HepG2 (cell line): ENCODE data around the gene CTSD. TPM values are rescaled to one million over a fixed set of nuclear protein-coding genes. Genes with fewer than 3 reads are reported as not detected.
A peak's percentile ranks its signal among the peaks of the same experiment; 100 is the strongest.

ENCODE experiments used
- ATAC-seq: fragments of 200-7000 bp; cut with Tn5 transposase; 3 replicates; pipeline ENCODE4 v1.9.1; 2020; ENCODE audit warnings: mild to moderate bottlenecking, moderate library complexity
- BruUV-seq: library from RNA; stranded (reverse); fragments of 400-500 nt; replicated peaks from 2 replicates; lab custom pipeline; 2021; lab: Mats Ljungman, UMichigan
- CTCF ChIA-PET: fragments of 300-600 bp; formaldehyde crosslinking; extraction: SDS; loops from one replicate; lab custom pipeline; 2021; ENCODE audit warnings: low total read pairs, inconsistent platforms, low intra/inter-chr PET ratio; lab: Yijun Ruan, JAX
- POLR2A ChIA-PET: fragments of 350-600 bp; sonication (Branson Sonifier 250); formaldehyde crosslinking; loops from one replicate; lab custom pipeline; 2020; ENCODE audit warnings: antibody characterized with exemption, inconsistent platforms; lab: Yijun Ruan, JAX
- DNase-seq: peaks from one replicate; pipeline ENCODE4 v3.0.0-alpha.2; 2015; ENCODE audit warnings: low spot score
- FAIRE-seq: peaks from 3 replicates; lab custom pipeline; 2011; peaks lifted over from hg19 to GRCh38; lab: Jason Lieb, UNC
- H2AFZ ChIP-seq: one replicate; pipeline ENCODE4 v1.6.1; 2011; ENCODE audit warnings: low read length, inconsistent platforms
- H3K27ac ChIP-seq: fragments of 300-600 bp; 3 replicates; pipeline ENCODE4 v1.8.0; 2011; ENCODE audit warnings: mixed run types, mild to moderate bottlenecking, mixed read lengths, low read length, inconsistent platforms; ENCODE audit not compliant: insufficient read depth; ENCODE audit errors: extremely low read length
- H3K27me3 ChIP-seq, 2 experiments: fragments of 200-600 bp in 1 of 2; 2 replicates in 1 of 2; 3 replicates in 1 of 2; pipeline versions ENCODE4 v1.6.0 to v1.8.0; 2011; ENCODE audit warnings: low read length in 2 of 2, mild to moderate bottlenecking in 2 of 2, moderate library complexity in 2 of 2, inconsistent platforms in 1 of 2; ENCODE audit not compliant: insufficient read depth in 2 of 2, control insufficient read depth in 1 of 2
- H3K36me3 ChIP-seq, 2 experiments: fragments of 200-600 bp in 1 of 2; replicated peaks in 1 of 2; 2 replicates in 1 of 2; 3 replicates in 1 of 2; pipeline versions ENCODE4 v1.5.1 to v1.8.0; 2011; ENCODE audit warnings: low read length in 2 of 2, inconsistent platforms in 1 of 2; ENCODE audit not compliant: insufficient read depth in 2 of 2, control insufficient read depth in 1 of 2
- H3K4me1 ChIP-seq: 2 replicates; pipeline ENCODE4 v1.5.1; 2012; ENCODE audit warnings: low read length, inconsistent platforms; ENCODE audit not compliant: insufficient read depth
- H3K4me2 ChIP-seq: 2 replicates; pipeline ENCODE4 v1.6.0; 2011; ENCODE audit warnings: low read depth, low read length, inconsistent platforms
- H3K4me3 ChIP-seq, 3 experiments: fragments of 200-600 bp in 1 of 3; sonication (generic), shearing (Covaris generic) in 1 of 3; replicated peaks in 1 of 3; 2 replicates each; pipeline ENCODE4 v1.5.1; 2011 to 2016; ENCODE audit warnings: low read length in 3 of 3, inconsistent platforms in 2 of 3, low read depth in 2 of 3, mild to moderate bottlenecking in 2 of 3, control low read depth in 1 of 3, mixed read lengths in 1 of 3; ENCODE audit not compliant: insufficient read depth in 1 of 3
- H3K79me2 ChIP-seq: one replicate; pipeline ENCODE4 v1.6.1; 2011; ENCODE audit warnings: low read length, inconsistent platforms; ENCODE audit not compliant: insufficient read depth
- H3K9ac ChIP-seq: 2 replicates; pipeline ENCODE4 v1.6.0; 2011; ENCODE audit warnings: mild to moderate bottlenecking, low read depth, low read length, inconsistent platforms; ENCODE audit not compliant: insufficient read depth
- H3K9me3 ChIP-seq: 2 replicates; pipeline ENCODE4 v1.5.1; 2012; ENCODE audit warnings: mild to moderate bottlenecking, low read length
- H4K20me1 ChIP-seq: 2 replicates; pipeline ENCODE4 v1.6.0; 2011; ENCODE audit warnings: inconsistent platforms, mild to moderate bottlenecking, low read length, moderate library complexity; ENCODE audit not compliant: insufficient read depth
- RBM39 ChIP-seq: fragments of 200-400 bp; formaldehyde crosslinking; IDR thresholded peaks from one replicate; pipeline ENCODE4 v1.6.1; 2018; ENCODE audit warnings: antibody characterized with exemption, mild to moderate bottlenecking, low read depth, low read length; ENCODE audit not compliant: poor library complexity, severe bottlenecking
- SKIL ChIP-seq: sonication (generic); formaldehyde crosslinking; IDR thresholded peaks from 2 replicates; pipeline ENCODE4 v1.8.0; 2022; ENCODE audit warnings: missing genetic modification reagents, mild to moderate bottlenecking, moderate library complexity, borderline replicate concordance
- TEF ChIP-seq: sonication (generic); formaldehyde crosslinking; IDR thresholded peaks from 2 replicates; pipeline ENCODE4 v1.5.0; 2020; ENCODE audit warnings: missing genetic modification reagents
- ZNF138 ChIP-seq: sonication (generic); formaldehyde crosslinking; IDR thresholded peaks from 2 replicates; pipeline ENCODE4 v1.5.0; 2020; ENCODE audit warnings: mild to moderate bottlenecking, low read depth, missing genetic modification reagents
- ZNF224 ChIP-seq: sonication (generic); formaldehyde crosslinking; IDR thresholded peaks from 2 replicates; pipeline ENCODE4 v1.5.0; 2020; ENCODE audit warnings: mild to moderate bottlenecking, missing genetic modification reagents
- ZNF335 ChIP-seq: sonication (generic); formaldehyde crosslinking; IDR thresholded peaks from 2 replicates; pipeline ENCODE4 v1.4.0; 2020; ENCODE audit warnings: missing genetic modification reagents
- ZNF446 ChIP-seq: sonication (generic); formaldehyde crosslinking; IDR thresholded peaks from 2 replicates; pipeline ENCODE4 v1.5.0; 2020; ENCODE audit warnings: mild to moderate bottlenecking, missing genetic modification reagents
- ZNF678 ChIP-seq: sonication (generic); formaldehyde crosslinking; IDR thresholded peaks from 2 replicates; pipeline ENCODE4 v1.4.0; 2020; ENCODE audit warnings: mild to moderate bottlenecking, missing genetic modification reagents
- WGBS: methylation state at CpG from one replicate; pipeline ENCODE4 v1.1.6; 2017; ENCODE audit warnings: low lambda C conversion rate; 5-methylcytosine and 5-hydroxymethylcytosine counted together
- in situ Hi-C: cut with HindIII; loops from 2 replicates; pipeline ENCODE4 v1.10.0; 2017; ENCODE audit warnings: low pct_unique_long_range_greater_than_20kb; ENCODE audit not compliant: extremely low pct_ligation_motif_present
- intact Hi-C: fragments of 100-400 bp; cut with micrococcal nuclease; formaldehyde crosslinking; loops from one replicate; pipeline ENCODE4 v1.10.0; 2022; ENCODE audit not compliant: unreplicated experiment
- polyA plus RNA-seq, 8 experiments: library from polyadenylated mRNA; depleted of rRNA in 3 of 8; stranded (reverse) in 7 of 8; unstranded in 1 of 8; fragments of >200 nt; fragmentation: Illumina TruSeq in 4 of 8; extraction: Trizol in 4 of 8; gene quantifications; 2 replicates each; pipeline versions ENCODE4 v1.2.1 to v1.2.3, GENCODE V29; 2011 to 2016; ENCODE audit warnings: low read depth in 4 of 8, missing spikeins in 1 of 8, mixed read lengths in 1 of 8; ENCODE audit not compliant: insufficient read depth in 1 of 8
- total RNA-seq, 5 experiments: library from RNA; depleted of rRNA; stranded (reverse); fragments of >200 nt; fragmentation: Illumina TruSeq; extraction: Trizol; gene quantifications; 2 replicates each; pipeline ENCODE4 v1.2.3, GENCODE V29; 2016; ENCODE audit warnings: low read depth in 1 of 5
- TF ChIP-seq, protein P1 (sequence below): sonication (generic); formaldehyde crosslinking; IDR thresholded peaks from 2 replicates; pipeline ENCODE4 v1.5.0; 2020; ENCODE audit warnings: missing genetic modification reagents, mild to moderate bottlenecking, borderline replicate concordance

CTSD gene
- total and polyA plus RNA-seq, 2 of the 13 experiments (the other 11 are each of a cell fraction or from before 2014, with no cell fraction given): 143 to 230 TPM

DNA sequence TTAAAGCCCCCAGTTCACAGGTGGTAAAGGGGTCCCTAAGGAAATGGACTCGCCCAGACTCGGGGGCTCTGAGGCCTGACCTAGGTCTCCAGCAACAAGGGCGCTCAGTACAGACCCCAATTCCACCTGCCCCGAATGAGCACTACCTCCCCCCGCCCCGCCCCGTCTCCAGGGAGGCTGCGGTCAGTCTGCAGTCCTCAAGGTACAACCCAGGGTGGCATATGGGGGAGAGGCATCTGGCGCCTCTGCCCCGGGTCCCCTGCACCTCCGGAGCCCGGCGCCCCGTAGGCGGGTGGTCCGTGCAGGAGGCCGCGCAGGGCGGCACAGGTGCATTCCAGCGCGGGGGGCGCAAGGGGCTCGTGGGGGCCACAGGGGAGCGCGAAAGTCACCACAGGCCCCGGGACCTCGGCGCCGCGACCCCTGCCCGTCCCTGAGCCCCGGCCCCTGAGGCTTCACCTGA lies 361 bp downstream of the CTSD start:
- Histone ChIP-seq H3K9ac (peak overlapping the region; percentile 82), H3K79me2 (peaks cover 9% of the 10 kb centered on the region), H3K9me3 (no peaks in the 10 kb centered on the region), H3K4me3 (peak overlapping the region; percentile 84 to 93 (median 85)), H3K36me3 (peaks cover 6 to 13% of the 10 kb centered on the region in 2 experiments; a peak in 4 of 5 replicates), H4K20me1 (no peaks in the 10 kb centered on the region; the same call in 1 of the 2 replicates), H2AFZ (no peak overlapping the region), H3K27me3 (peaks cover 2 to 22% of the 10 kb centered on the region in 2 experiments; a peak in 4 of 5 replicates), H3K4me1 (peaks cover 38% of the 10 kb centered on the region), H3K27ac (peak overlapping the region; percentile 76), H3K4me2 (peak overlapping the region; percentile 89)
- CTCF ChIA-PET: no interaction called here
- POLR2A ChIA-PET: interaction anchor here (0.7 to 1.9 kb wide), 9 partner anchors 10 to 226 kb away, joined by 3 to 12 read pairs (median 4); no protein-coding TSS in a partner anchor
- ATAC-seq (peak; percentile 40), FAIRE-seq (no peak), DNase-seq (no peak)
- BruUV-seq: no TSS peak
- intact Hi-C loops: loop anchor here (2.0 kb wide), 1 partner anchor 71 kb away; the partner anchor contains the start of gene SYT8
- WGBS: 2% methylated on average over 16 of the region's 32 CpGs
- in situ Hi-C loops: loop anchor here (5.0 kb wide), 1 partner anchor 66 kb away; the partner anchor contains the start of gene KRTAP5-6
- TF ChIP-seq TEF (CRISPR knock-in tag) (0 out of 2 replicates have a peak, but pooled peaks have one; percentile 35), RBM39 (peak; percentile 41), ZNF224 (0 out of 2 replicates have a peak, but pooled peaks have one; percentile 12), ZNF446 (peak; percentile 14; the same call in 1 of the 2 replicates), ZNF138 (0 out of 2 replicates have a peak, but pooled peaks have one; percentile 15), ZNF335 (CRISPR knock-in tag) (no peak), ZNF678 (no peak), SKIL (0 out of 2 replicates have a peak, but pooled peaks have one; percentile 15)
- TF ChIP-seq, protein P1, sequence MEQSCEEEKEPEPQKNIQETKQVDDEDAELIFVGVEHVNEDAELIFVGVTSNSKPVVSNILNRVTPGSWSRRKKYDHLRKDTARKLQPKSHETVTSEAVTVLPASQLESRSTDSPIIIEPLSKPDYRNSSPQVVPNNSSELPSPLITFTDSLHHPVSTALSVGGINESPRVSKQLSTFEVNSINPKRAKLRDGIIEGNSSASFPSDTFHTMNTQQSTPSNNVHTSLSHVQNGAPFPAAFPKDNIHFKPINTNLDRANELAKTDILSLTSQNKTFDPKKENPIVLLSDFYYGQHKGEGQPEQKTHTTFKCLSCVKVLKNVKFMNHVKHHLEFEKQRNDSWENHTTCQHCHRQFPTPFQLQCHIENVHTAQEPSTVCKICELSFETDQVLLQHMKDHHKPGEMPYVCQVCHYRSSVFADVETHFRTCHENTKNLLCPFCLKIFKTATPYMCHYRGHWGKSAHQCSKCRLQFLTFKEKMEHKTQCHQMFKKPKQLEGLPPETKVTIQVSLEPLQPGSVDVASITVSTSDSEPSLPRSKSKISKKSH (CRISPR knock-in tag): 0 out of 2 replicates have a peak, but pooled peaks have one; percentile 41
